OCI-LY1 (cell line): ENCODE results near the gene PIK3R1.
A peak's percentile ranks its signal among the peaks of the same experiment; 100 is the strongest.

Source experiments
- H2AFZ ChIP-seq: fragments of 200-600 bp; sonication (generic), shearing (Covaris generic); 2 replicates; pipeline ENCODE4 v1.6.0; 2014; ENCODE audit warnings: antibody characterized with exemption, mild to moderate bottlenecking, low read length
- H3F3A ChIP-seq: fragments of 200-600 bp; sonication (generic), shearing (Covaris generic); 2 replicates; pipeline ENCODE4 v1.6.0; 2014; ENCODE audit warnings: mild to moderate bottlenecking, antibody characterized with exemption, low read length, moderate library complexity; ENCODE audit not compliant: insufficient read depth
- H3K27ac ChIP-seq: fragments of 200-600 bp; sonication (generic); 2 replicates; pipeline ENCODE4 v1.5.1; 2014; ENCODE audit warnings: low read length, mixed run types, mild to moderate bottlenecking, low read depth; ENCODE audit not compliant: poor library complexity, severe bottlenecking
- H3K27me3 ChIP-seq: fragments of 200-600 bp; sonication (generic); 2 replicates; pipeline ENCODE4 v1.6.0; 2014; ENCODE audit warnings: antibody characterized with exemption, mild to moderate bottlenecking, low read length, moderate library complexity; ENCODE audit not compliant: insufficient read depth
- H3K36me3 ChIP-seq: fragments of 200-600 bp; sonication (generic); 2 replicates; pipeline ENCODE4 v1.6.1; 2014; ENCODE audit warnings: mild to moderate bottlenecking, antibody characterized with exemption, low read length, moderate library complexity, mixed read lengths; ENCODE audit not compliant: insufficient read depth
- H3K4me1 ChIP-seq: fragments of 200-600 bp; sonication (generic); 2 replicates; pipeline ENCODE4 v1.5.1; 2014; ENCODE audit warnings: mild to moderate bottlenecking, low read length, moderate library complexity; ENCODE audit not compliant: insufficient read depth, severe bottlenecking
- H3K4me2 ChIP-seq: fragments of 200-600 bp; sonication (generic), shearing (Covaris generic); 2 replicates; pipeline ENCODE4 v1.6.1; 2014; ENCODE audit warnings: low read length
- H3K4me3 ChIP-seq: fragments of 200-600 bp; sonication (generic); 2 replicates; pipeline ENCODE4 v1.5.1; 2014; ENCODE audit warnings: low read length, low read depth, mild to moderate bottlenecking, mixed read lengths; ENCODE audit not compliant: poor library complexity, severe bottlenecking
- H3K79me2 ChIP-seq: fragments of 200-600 bp; shearing (Covaris generic); 2 replicates; pipeline ENCODE4 v1.6.1; 2016; ENCODE audit warnings: mixed run types, low read length, mixed read lengths; ENCODE audit not compliant: insufficient read depth
- H3K9ac ChIP-seq: fragments of 200-600 bp; sonication (generic), shearing (Covaris generic); 2 replicates; pipeline ENCODE4 v1.6.1; 2014; ENCODE audit warnings: mild to moderate bottlenecking, low read length, mixed read lengths
- H3K9me2 ChIP-seq: fragments of 200-600 bp; sonication (generic), shearing (Covaris generic); 2 replicates; pipeline ENCODE4 v1.6.1; 2014; ENCODE audit warnings: low read depth, mild to moderate bottlenecking, low read length, mixed read lengths
- H3K9me3 ChIP-seq: fragments of 200-600 bp; shearing (Covaris generic); 2 replicates; pipeline ENCODE4 v1.6.1; 2014; ENCODE audit warnings: low read length, mixed read lengths
- H4K20me1 ChIP-seq: fragments of 200-600 bp; sonication (generic), shearing (Covaris generic); 2 replicates; pipeline ENCODE4 v1.6.0; 2016; ENCODE audit warnings: mild to moderate bottlenecking, low read length; ENCODE audit not compliant: insufficient read depth
- CTCF ChIP-seq: fragments of 200-600 bp; sonication (generic), shearing (Covaris generic); IDR thresholded peaks from 2 replicates; pipeline ENCODE4 v1.5.1; 2017; ENCODE audit warnings: mild to moderate bottlenecking, antibody characterized with exemption, low read length, moderate library complexity, mixed read lengths
- EZH2 ChIP-seq: fragments of 200-600 bp; sonication (generic), shearing (Covaris generic); IDR thresholded peaks from 2 replicates; pipeline ENCODE4 v1.8.0; 2017; ENCODE audit warnings: borderline replicate concordance, mixed run types, mild to moderate bottlenecking, antibody characterized with exemption, low read length, moderate library complexity, mixed read lengths

PIK3R1 gene

GRCh38 chr5:68242743-68243142, 27.2 kb downstream of the PIK3R1 start:
- TF ChIP-seq CTCF (no peak), EZH2 (no peak)
- Histone ChIP-seq H4K20me1 (no peaks in the 10 kb centered on the region), H3K4me1 (peaks cover 82% of the 10 kb centered on the region), H3K79me2 (peaks cover 53% of the 10 kb centered on the region), H3K9me3 (no peaks in the 10 kb centered on the region), H3K27ac (peak overlapping the region; percentile 28), H3K9me2 (no peaks in the 10 kb centered on the region), H3F3A (no peaks in the 10 kb centered on the region; the same call in 1 of the 2 replicates), H3K36me3 (no peaks in the 10 kb centered on the region), H3K9ac (no peak overlapping the region), H3K4me2 (no peak overlapping the region), H3K4me3 (no peak overlapping the region), H2AFZ (no peak overlapping the region), H3K27me3 (no peaks in the 10 kb centered on the region)

DNA sequence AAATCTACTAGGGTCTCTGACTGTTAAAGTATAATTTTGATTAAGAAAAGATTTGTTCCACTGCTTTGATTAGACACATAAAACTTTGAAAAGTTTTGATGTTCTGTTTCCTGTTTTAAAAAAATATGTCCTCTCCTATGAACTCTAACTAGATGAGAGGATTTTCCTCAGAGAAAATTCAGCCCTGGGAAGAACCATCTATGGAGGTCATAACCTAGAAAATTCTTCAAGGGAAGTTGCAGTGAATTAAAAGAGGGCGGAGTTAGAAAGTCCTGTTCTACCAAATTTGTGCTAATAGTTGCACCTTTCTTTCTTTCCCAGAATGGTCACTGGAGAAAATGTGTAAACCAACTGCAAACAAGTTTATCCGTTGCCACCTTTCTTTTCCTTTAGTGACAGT, 27.7 kb downstream of the PIK3R1 start:
- Histone ChIP-seq H3K4me2 (peak overlapping the region; percentile 21; the same call in 1 of the 2 replicates), H4K20me1 (no peaks in the 10 kb centered on the region), H3K27me3 (no peaks in the 10 kb centered on the region), H3K4me1 (peaks cover 77% of the 10 kb centered on the region), H3F3A (no peaks in the 10 kb centered on the region; the same call in 1 of the 2 replicates), H3K79me2 (peaks cover 49% of the 10 kb centered on the region), H3K9ac (no peak overlapping the region), H3K27ac (peak overlapping the region; percentile 28), H3K9me2 (no peaks in the 10 kb centered on the region), H2AFZ (no peak overlapping the region), H3K36me3 (no peaks in the 10 kb centered on the region), H3K9me3 (no peaks in the 10 kb centered on the region), H3K4me3 (no peak overlapping the region)
- TF ChIP-seq EZH2 (no peak), CTCF (no peak)

DNA sequence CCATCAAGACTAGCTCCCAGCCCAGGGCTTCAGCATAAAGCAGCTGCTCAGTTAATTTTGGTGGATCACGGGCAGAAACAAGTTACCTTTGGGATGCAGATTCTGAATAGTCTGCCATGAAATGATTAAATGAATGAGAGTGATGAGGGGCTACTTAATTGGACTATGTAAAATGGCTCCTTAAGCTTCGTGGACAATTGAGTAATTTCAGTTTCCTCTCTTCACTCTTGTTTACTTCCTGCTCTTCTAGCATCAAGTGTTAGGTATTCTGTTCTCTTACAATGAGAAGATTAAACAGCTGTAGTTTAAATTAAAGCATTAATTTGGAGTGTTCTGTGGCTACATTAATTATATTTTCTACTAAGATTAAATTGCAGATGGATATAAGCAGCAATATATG, 28.1 kb downstream of the PIK3R1 start:
- Histone ChIP-seq H4K20me1 (no peaks in the 10 kb centered on the region), H3K9ac (no peak overlapping the region), H3K27ac (peak overlapping the region; percentile 16), H3K36me3 (no peaks in the 10 kb centered on the region), H3K4me3 (no peak overlapping the region), H3F3A (no peaks in the 10 kb centered on the region; the same call in 1 of the 2 replicates), H3K4me2 (peak overlapping the region; percentile 21; the same call in 1 of the 2 replicates), H2AFZ (no peak overlapping the region), H3K4me1 (peaks cover 75% of the 10 kb centered on the region), H3K79me2 (peaks cover 49% of the 10 kb centered on the region), H3K9me3 (no peaks in the 10 kb centered on the region), H3K27me3 (no peaks in the 10 kb centered on the region), H3K9me2 (no peaks in the 10 kb centered on the region)
- TF ChIP-seq CTCF = no peak
- no peak for TF ChIP-seq EZH2
